K562 (cell line): ENCODE results near the gene HMBS. TPM values are rescaled to one million over a fixed set of nuclear protein-coding genes. Genes with fewer than 3 reads are reported as not detected.

Experiments used
- CHD2 ChIP-seq: IDR thresholded peaks from 2 replicates; pipeline ENCODE4 v1.6.1; 2011; ENCODE audit warnings: low read depth, low read length
- HIVEP1 ChIP-seq: fragments of 250-450 bp; sonication (Bioruptor Pico); IDR thresholded peaks from 2 replicates; pipeline ENCODE4 v1.4.0; 2020; ENCODE audit warnings: mild to moderate bottlenecking
- KDM4B ChIP-seq, 2 experiments: fragments of 450-650 bp in 1 of 2; sonication (generic) in 1 of 2; IDR thresholded peaks; 2 replicates each; pipeline ENCODE4 v1.6.1; 2016 to 2017; ENCODE audit warnings: borderline replicate concordance in 2 of 2, antibody characterized with exemption in 1 of 2, low read depth in 1 of 2, mild to moderate bottlenecking in 1 of 2
- NONO ChIP-seq, 2 experiments: fragments of 200-400 bp in 1 of 2; fragments of 450-650 bp in 1 of 2; formaldehyde crosslinking in 1 of 2; IDR thresholded peaks; 2 replicates each; pipeline ENCODE4 v1.6.1; 2017; ENCODE audit warnings: low read depth in 2 of 2, mild to moderate bottlenecking in 2 of 2, moderate library complexity in 2 of 2, low read length in 1 of 2
- PHF21A ChIP-seq: fragments of 450-650 bp; IDR thresholded peaks from 2 replicates; pipeline ENCODE4 v1.6.1; 2017; ENCODE audit warnings: low read depth, borderline replicate concordance
- SAP30 ChIP-seq: fragments of 200-600 bp; sonication (generic); IDR thresholded peaks from 2 replicates; pipeline ENCODE4 v1.6.1; 2012; ENCODE audit warnings: borderline replicate concordance, low read depth, mild to moderate bottlenecking, moderate library complexity, low read length, control low read depth, inconsistent platforms; ENCODE audit not compliant: insufficient read depth, poor library complexity, severe bottlenecking
- SIN3A ChIP-seq, 2 experiments: fragments of 150-350 bp in 1 of 2; IDR thresholded peaks; 2 replicates each; pipeline ENCODE4 v1.6.1; 2011 to 2016; ENCODE audit warnings: borderline replicate concordance in 2 of 2, low read depth in 2 of 2, low read length in 2 of 2, mild to moderate bottlenecking in 2 of 2, moderate library complexity in 2 of 2; ENCODE audit not compliant: control insufficient read depth in 1 of 2
- SMAD1 ChIP-seq: fragments of 150-350 bp; IDR thresholded peaks from 2 replicates; pipeline ENCODE4 v1.6.1; 2014; ENCODE audit warnings: low read length, low read depth; ENCODE audit not compliant: partially characterized antibody
- ZNF511 ChIP-seq: sonication (generic); formaldehyde crosslinking; IDR thresholded peaks from 2 replicates; pipeline ENCODE4 v1.8.0; 2022; ENCODE audit warnings: mild to moderate bottlenecking, missing genetic modification reagents
- ZNF609 ChIP-seq: sonication (generic); formaldehyde crosslinking; IDR thresholded peaks from 2 replicates; pipeline ENCODE4 v1.8.1; 2023; ENCODE audit warnings: missing genetic modification reagents, mild to moderate bottlenecking, borderline replicate concordance
- ZNF717 ChIP-seq: fragments of 250-450 bp; sonication (Bioruptor Pico); IDR thresholded peaks from 2 replicates; pipeline ENCODE4 v1.5.0; 2021
- ZNF764 ChIP-seq: fragments of 250-450 bp; sonication (Bioruptor Pico); IDR thresholded peaks from 2 replicates; pipeline ENCODE4 v1.4.0; 2020; ENCODE audit warnings: low read depth, mild to moderate bottlenecking, moderate library complexity
- polyA plus RNA-seq, 8 experiments: library from polyadenylated mRNA; depleted of rRNA in 4 of 8; stranded (reverse) in 5 of 8; unstranded in 3 of 8; fragments of >200 nt; fragmentation: Nextera tagmentation in 2 of 8; fragmentation: Illumina TruSeq in 1 of 8; extraction: Ambion mirVana in 2 of 8; extraction: Trizol in 1 of 8; gene quantifications; 2 replicates each; pipeline versions ENCODE4 v1.2.1 to v1.2.3, GENCODE V29; 2011 to 2014; ENCODE audit warnings: inconsistent platforms in 1 of 8, missing spikeins in 1 of 8
- total RNA-seq, 7 experiments: library from RNA; depleted of rRNA in 6 of 7; stranded (reverse); fragments of >200 nt in 6 of 7; fragmentation: Illumina TruSeq in 2 of 7; extraction: Trizol in 2 of 7; gene quantifications; 2 replicates each; pipeline versions ENCODE4 v1.2.1 to v1.2.3, GENCODE V29; 2011 to 2021; ENCODE audit warnings: low replicate concordance in 1 of 7
- TF ChIP-seq, protein P1 (sequence below): fragments of 450-650 bp; formaldehyde crosslinking; IDR thresholded peaks from 2 replicates; pipeline ENCODE4 v1.4.0; 2020; ENCODE audit warnings: mild to moderate bottlenecking, moderate library complexity
- TF ChIP-seq, protein P2 (sequence below): sonication (generic); formaldehyde crosslinking; IDR thresholded peaks from 2 replicates; pipeline ENCODE4 v1.8.0; 2023; ENCODE audit warnings: mild to moderate bottlenecking, missing genetic modification reagents

The HMBS gene
- total and polyA plus RNA-seq, 9 of the 15 experiments (the other 6 are each of a cell fraction or from before 2014, with no cell fraction given) = 56.9 to 385 (median 286) TPM

GRCh38 chr11:119084663-119085436 is at the start of gene HMBS (continued):
- TF ChIP-seq NONO (IDR thresholded peaks at IDR 0.05; ENCODE audit: low read depth in 2 of 2, low read length in 1 of 2) = no peak
- TF ChIP-seq HIVEP1 (CRISPR knock-in tag) = no peak
- TF ChIP-seq, protein P1, sequence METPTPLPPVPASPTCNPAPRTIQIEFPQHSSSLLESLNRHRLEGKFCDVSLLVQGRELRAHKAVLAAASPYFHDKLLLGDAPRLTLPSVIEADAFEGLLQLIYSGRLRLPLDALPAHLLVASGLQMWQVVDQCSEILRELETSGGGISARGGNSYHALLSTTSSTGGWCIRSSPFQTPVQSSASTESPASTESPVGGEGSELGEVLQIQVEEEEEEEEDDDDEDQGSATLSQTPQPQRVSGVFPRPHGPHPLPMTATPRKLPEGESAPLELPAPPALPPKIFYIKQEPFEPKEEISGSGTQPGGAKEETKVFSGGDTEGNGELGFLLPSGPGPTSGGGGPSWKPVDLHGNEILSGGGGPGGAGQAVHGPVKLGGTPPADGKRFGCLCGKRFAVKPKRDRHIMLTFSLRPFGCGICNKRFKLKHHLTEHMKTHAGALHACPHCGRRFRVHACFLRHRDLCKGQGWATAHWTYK (CRISPR knock-in tag) = 0 out of 2 replicates have a peak, but pooled peaks have one; percentile 69
- TF ChIP-seq SAP30 = peak; percentile 87
- TF ChIP-seq SIN3A (IDR thresholded peaks at IDR 0.05; ENCODE audit: borderline replicate concordance in 2 of 2, control insufficient read depth in 1 of 2, low read depth in 2 of 2, low read length in 2 of 2) = peak; percentile 55 to 75; a peak in 3 of 4 replicates
- no peak for TF ChIP-seq ZNF717 (CRISPR knock-in tag)
- TF ChIP-seq CHD2 = no peak
- TF ChIP-seq ZNF764 (CRISPR knock-in tag) = no peak
- peak in 1 of 2 experiments; percentile 51; a peak in 1 of 4 replicates for TF ChIP-seq KDM4B (IDR thresholded peaks at IDR 0.05; ENCODE audit: borderline replicate concordance in 2 of 2, low read depth in 1 of 2)
- no peak for TF ChIP-seq SMAD1
- TF ChIP-seq, protein P2, sequence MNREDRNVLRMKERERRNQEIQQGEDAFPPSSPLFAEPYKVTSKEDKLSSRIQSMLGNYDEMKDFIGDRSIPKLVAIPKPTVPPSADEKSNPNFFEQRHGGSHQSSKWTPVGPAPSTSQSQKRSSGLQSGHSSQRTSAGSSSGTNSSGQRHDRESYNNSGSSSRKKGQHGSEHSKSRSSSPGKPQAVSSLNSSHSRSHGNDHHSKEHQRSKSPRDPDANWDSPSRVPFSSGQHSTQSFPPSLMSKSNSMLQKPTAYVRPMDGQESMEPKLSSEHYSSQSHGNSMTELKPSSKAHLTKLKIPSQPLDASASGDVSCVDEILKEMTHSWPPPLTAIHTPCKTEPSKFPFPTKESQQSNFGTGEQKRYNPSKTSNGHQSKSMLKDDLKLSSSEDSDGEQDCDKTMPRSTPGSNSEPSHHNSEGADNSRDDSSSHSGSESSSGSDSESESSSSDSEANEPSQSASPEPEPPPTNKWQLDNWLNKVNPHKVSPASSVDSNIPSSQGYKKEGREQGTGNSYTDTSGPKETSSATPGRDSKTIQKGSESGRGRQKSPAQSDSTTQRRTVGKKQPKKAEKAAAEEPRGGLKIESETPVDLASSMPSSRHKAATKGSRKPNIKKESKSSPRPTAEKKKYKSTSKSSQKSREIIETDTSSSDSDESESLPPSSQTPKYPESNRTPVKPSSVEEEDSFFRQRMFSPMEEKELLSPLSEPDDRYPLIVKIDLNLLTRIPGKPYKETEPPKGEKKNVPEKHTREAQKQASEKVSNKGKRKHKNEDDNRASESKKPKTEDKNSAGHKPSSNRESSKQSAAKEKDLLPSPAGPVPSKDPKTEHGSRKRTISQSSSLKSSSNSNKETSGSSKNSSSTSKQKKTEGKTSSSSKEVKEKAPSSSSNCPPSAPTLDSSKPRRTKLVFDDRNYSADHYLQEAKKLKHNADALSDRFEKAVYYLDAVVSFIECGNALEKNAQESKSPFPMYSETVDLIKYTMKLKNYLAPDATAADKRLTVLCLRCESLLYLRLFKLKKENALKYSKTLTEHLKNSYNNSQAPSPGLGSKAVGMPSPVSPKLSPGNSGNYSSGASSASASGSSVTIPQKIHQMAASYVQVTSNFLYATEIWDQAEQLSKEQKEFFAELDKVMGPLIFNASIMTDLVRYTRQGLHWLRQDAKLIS (CRISPR knock-in tag) = no peak; the same call in none of the 2 replicates
- no peak for TF ChIP-seq PHF21A
- peak; percentile 14; the same call in 1 of the 2 replicates for TF ChIP-seq ZNF511 (CRISPR knock-in tag)
- no peak for TF ChIP-seq ZNF609 (CRISPR knock-in tag)
